Neural cell (in vitro differentiated cells): ENCODE results near the gene UQCC2. TPM values are rescaled to one million over a fixed set of nuclear protein-coding genes. Genes with fewer than 3 reads are reported as not detected.

Source experiments
- H2AFZ ChIP-seq: fragments of 200-600, 300-800 bp; sonication (generic), shearing (Covaris generic); 2 replicates; pipeline ENCODE4 v1.6.0; 2014; ENCODE audit warnings: low read depth, mild to moderate bottlenecking, antibody characterized with exemption, low read length, moderate library complexity
- H3F3A ChIP-seq: fragments of 200-600 bp; shearing (Covaris generic); 2 replicates; pipeline ENCODE4 v1.6.1; 2016; ENCODE audit warnings: mild to moderate bottlenecking, moderate library complexity, mixed read lengths, antibody characterized with exemption, low read length; ENCODE audit not compliant: insufficient read depth, poor library complexity, severe bottlenecking
- H3K27ac ChIP-seq: fragments of 200-600, 300-800 bp; sonication (generic), shearing (Covaris generic); 2 replicates; pipeline ENCODE4 v1.5.1; 2014; ENCODE audit warnings: mild to moderate bottlenecking, low read length, moderate library complexity
- H3K27me3 ChIP-seq: fragments of 300-800, 200-600 bp; sonication (generic), shearing (Covaris generic); 2 replicates; pipeline ENCODE4 v1.6.0; 2014; ENCODE audit warnings: mild to moderate bottlenecking, low read depth, low read length, moderate library complexity; ENCODE audit not compliant: insufficient read depth
- H3K36me3 ChIP-seq: fragments of 300-800, 200-600 bp; sonication (generic), shearing (Covaris generic); 2 replicates; pipeline ENCODE4 v1.5.1; 2014; ENCODE audit warnings: mild to moderate bottlenecking, antibody characterized with exemption, low read length, moderate library complexity; ENCODE audit not compliant: insufficient read depth
- H3K4me2 ChIP-seq: fragments of 300-800, 200-600 bp; sonication (generic), shearing (Covaris generic); 2 replicates; pipeline ENCODE4 v1.6.0; 2014; ENCODE audit warnings: mild to moderate bottlenecking, low read length
- H3K4me3 ChIP-seq: fragments of 300-800, 200-600 bp; sonication (generic), shearing (Covaris generic); 2 replicates; pipeline ENCODE4 v1.5.1; 2014; ENCODE audit warnings: mild to moderate bottlenecking, low read length, moderate library complexity
- H3K79me2 ChIP-seq: fragments of 200-600 bp; shearing (Covaris generic); replicated peaks from 2 replicates; pipeline ENCODE4 v1.6.0; 2014; ENCODE audit warnings: mild to moderate bottlenecking, low read length, moderate library complexity; ENCODE audit not compliant: insufficient read depth
- H3K9ac ChIP-seq: fragments of 300-800, 200-600 bp; sonication (generic), shearing (Covaris generic); 2 replicates; pipeline ENCODE4 v1.6.1; 2016; ENCODE audit warnings: mild to moderate bottlenecking, low read length, mixed read lengths
- H3K9me2 ChIP-seq: fragments of 200-600 bp; shearing (Covaris generic); 2 replicates; pipeline ENCODE4 v1.6.1; 2016; ENCODE audit warnings: mild to moderate bottlenecking, low read length, mixed read lengths; ENCODE audit not compliant: insufficient read depth
- H3K9me3 ChIP-seq: fragments of 200-600, 300-800 bp; sonication (generic), shearing (Covaris generic); 2 replicates; pipeline ENCODE4 v1.6.1; 2016; ENCODE audit warnings: mild to moderate bottlenecking, mixed run types, low read length, moderate library complexity, mixed read lengths
- H4K20me1 ChIP-seq: fragments of 200-600 bp; shearing (Covaris generic); 2 replicates; pipeline ENCODE4 v1.6.1; 2016; ENCODE audit warnings: mild to moderate bottlenecking, mixed run types; ENCODE audit not compliant: insufficient read depth
- EP300 ChIP-seq: fragments of 450-650 bp; conservative IDR thresholded peaks from 2 replicates; pipeline ENCODE4 v1.6.1; 2014; ENCODE audit warnings: antibody characterized with exemption, mild to moderate bottlenecking, moderate library complexity; ENCODE audit not compliant: poor library complexity, severe bottlenecking
- EZH2 ChIP-seq: fragments of 200-600, 300-800 bp; shearing (Covaris generic), sonication (generic); IDR thresholded peaks from 2 replicates; pipeline ENCODE4 v1.6.1; 2014; ENCODE audit warnings: antibody characterized with exemption, low read length, borderline replicate concordance, mild to moderate bottlenecking; ENCODE audit not compliant: insufficient read depth, poor library complexity, severe bottlenecking
- MXI1 ChIP-seq: fragments of 450-650 bp; conservative IDR thresholded peaks from 2 replicates; pipeline ENCODE4 v1.6.1; 2014; ENCODE audit warnings: antibody characterized with exemption, mild to moderate bottlenecking; ENCODE audit not compliant: poor library complexity, severe bottlenecking
- POLR2AphosphoS5 ChIP-seq: IDR thresholded peaks from 2 replicates; pipeline ENCODE4 v1.6.1; 2012
- RAD21 ChIP-seq: fragments of 450-650 bp; conservative IDR thresholded peaks from 2 replicates; pipeline ENCODE4 v1.6.1; 2014; ENCODE audit warnings: antibody characterized with exemption, mild to moderate bottlenecking, moderate library complexity
- SMC3 ChIP-seq: fragments of 450-650 bp; conservative IDR thresholded peaks from 2 replicates; pipeline ENCODE4 v1.6.1; 2014; ENCODE audit warnings: antibody characterized with exemption, mild to moderate bottlenecking, moderate library complexity; ENCODE audit not compliant: poor library complexity
- TAF1 ChIP-seq: IDR thresholded peaks from 2 replicates; pipeline ENCODE4 v1.6.1; 2012; ENCODE audit warnings: low read depth
- polyA plus RNA-seq: library from polyadenylated mRNA; depleted of rRNA; stranded (reverse); fragments of >200 nt; gene quantifications from 2 replicates; pipeline ENCODE4 v1.2.3, GENCODE V29; 2014
- TF ChIP-seq, protein P1 (sequence below): IDR thresholded peaks from 2 replicates; pipeline ENCODE4 v1.6.1; 2012; ENCODE audit warnings: borderline replicate concordance
- TF ChIP-seq, protein P2 (sequence below): fragments of 450-650 bp; IDR thresholded peaks from 2 replicates; pipeline ENCODE4 v1.5.1; 2014; ENCODE audit warnings: antibody characterized with exemption, mild to moderate bottlenecking, moderate library complexity; ENCODE audit not compliant: poor library complexity, severe bottlenecking

UQCC2 gene
- polyA plus RNA-seq, 1 donor from 2014 or later, result 123 TPM

DNA sequence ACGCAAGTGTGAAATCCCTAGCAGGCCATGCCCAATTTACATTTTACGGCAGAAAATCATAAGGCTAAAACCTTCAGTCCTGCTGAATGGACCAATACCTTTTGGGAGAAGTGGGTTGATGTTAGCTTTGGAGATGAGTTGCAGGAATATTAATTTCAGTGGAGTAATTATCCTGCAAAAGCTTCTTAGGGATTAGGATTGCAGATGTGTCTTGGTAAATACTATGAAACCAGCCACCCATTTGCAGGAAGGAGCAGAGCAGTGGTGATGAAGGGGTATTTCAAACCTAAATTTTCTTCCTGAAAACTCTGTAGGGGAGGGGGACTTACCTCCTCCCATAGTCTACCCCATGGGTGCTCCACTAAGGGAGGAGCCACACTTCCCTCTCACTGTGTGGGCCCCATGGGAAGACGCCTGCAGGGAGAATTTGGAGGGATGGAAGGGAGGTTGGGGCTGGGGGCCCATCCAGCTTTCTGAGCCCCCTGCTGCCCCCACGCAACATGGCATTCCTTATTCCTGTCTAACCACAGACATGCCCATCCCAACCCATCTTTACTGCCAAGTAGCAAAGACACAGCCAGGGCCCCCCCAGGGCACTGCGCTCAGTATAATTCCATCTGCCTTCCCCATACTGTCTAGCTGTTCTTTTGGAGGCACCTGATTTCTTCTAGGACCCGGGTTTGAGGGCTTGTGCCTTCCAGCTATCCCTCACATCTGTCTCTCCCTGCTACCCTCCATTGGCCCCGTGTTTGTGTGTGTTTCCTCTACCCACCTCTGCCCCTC is 14.6 kb upstream of the UQCC2 start:
- TF ChIP-seq RAD21, result no peak
- no peak for TF ChIP-seq EP300
- TF ChIP-seq, protein P1, sequence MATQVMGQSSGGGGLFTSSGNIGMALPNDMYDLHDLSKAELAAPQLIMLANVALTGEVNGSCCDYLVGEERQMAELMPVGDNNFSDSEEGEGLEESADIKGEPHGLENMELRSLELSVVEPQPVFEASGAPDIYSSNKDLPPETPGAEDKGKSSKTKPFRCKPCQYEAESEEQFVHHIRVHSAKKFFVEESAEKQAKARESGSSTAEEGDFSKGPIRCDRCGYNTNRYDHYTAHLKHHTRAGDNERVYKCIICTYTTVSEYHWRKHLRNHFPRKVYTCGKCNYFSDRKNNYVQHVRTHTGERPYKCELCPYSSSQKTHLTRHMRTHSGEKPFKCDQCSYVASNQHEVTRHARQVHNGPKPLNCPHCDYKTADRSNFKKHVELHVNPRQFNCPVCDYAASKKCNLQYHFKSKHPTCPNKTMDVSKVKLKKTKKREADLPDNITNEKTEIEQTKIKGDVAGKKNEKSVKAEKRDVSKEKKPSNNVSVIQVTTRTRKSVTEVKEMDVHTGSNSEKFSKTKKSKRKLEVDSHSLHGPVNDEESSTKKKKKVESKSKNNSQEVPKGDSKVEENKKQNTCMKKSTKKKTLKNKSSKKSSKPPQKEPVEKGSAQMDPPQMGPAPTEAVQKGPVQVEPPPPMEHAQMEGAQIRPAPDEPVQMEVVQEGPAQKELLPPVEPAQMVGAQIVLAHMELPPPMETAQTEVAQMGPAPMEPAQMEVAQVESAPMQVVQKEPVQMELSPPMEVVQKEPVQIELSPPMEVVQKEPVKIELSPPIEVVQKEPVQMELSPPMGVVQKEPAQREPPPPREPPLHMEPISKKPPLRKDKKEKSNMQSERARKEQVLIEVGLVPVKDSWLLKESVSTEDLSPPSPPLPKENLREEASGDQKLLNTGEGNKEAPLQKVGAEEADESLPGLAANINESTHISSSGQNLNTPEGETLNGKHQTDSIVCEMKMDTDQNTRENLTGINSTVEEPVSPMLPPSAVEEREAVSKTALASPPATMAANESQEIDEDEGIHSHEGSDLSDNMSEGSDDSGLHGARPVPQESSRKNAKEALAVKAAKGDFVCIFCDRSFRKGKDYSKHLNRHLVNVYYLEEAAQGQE, result no peak
- TF ChIP-seq MXI1, result no peak
- TF ChIP-seq SMC3, result no peak
- TF ChIP-seq, protein P2, sequence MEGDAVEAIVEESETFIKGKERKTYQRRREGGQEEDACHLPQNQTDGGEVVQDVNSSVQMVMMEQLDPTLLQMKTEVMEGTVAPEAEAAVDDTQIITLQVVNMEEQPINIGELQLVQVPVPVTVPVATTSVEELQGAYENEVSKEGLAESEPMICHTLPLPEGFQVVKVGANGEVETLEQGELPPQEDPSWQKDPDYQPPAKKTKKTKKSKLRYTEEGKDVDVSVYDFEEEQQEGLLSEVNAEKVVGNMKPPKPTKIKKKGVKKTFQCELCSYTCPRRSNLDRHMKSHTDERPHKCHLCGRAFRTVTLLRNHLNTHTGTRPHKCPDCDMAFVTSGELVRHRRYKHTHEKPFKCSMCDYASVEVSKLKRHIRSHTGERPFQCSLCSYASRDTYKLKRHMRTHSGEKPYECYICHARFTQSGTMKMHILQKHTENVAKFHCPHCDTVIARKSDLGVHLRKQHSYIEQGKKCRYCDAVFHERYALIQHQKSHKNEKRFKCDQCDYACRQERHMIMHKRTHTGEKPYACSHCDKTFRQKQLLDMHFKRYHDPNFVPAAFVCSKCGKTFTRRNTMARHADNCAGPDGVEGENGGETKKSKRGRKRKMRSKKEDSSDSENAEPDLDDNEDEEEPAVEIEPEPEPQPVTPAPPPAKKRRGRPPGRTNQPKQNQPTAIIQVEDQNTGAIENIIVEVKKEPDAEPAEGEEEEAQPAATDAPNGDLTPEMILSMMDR, result no peak
- no peak for TF ChIP-seq TAF1
- TF ChIP-seq POLR2AphosphoS5, result no peak
- TF ChIP-seq EZH2, result no peak
- H3K9me3 ChIP-seq, result no peaks in the 10 kb centered on the region
- H3K4me2 ChIP-seq, result no peak overlapping the region
- no peak overlapping the region for H3K4me3 ChIP-seq
- no peaks in the 10 kb centered on the region for H3K36me3 ChIP-seq
- no peak overlapping the region for H2AFZ ChIP-seq
- no peaks in the 10 kb centered on the region for H3K27me3 ChIP-seq
- H3K79me2 ChIP-seq, result no peaks in the 10 kb centered on the region
- H3K27ac ChIP-seq, result no peak overlapping the region
- H3F3A ChIP-seq, result no peaks in the 10 kb centered on the region
- H4K20me1 ChIP-seq, result no peaks in the 10 kb centered on the region
- no peak overlapping the region for H3K9ac ChIP-seq
- H3K9me2 ChIP-seq, result no peaks in the 10 kb centered on the region

DNA sequence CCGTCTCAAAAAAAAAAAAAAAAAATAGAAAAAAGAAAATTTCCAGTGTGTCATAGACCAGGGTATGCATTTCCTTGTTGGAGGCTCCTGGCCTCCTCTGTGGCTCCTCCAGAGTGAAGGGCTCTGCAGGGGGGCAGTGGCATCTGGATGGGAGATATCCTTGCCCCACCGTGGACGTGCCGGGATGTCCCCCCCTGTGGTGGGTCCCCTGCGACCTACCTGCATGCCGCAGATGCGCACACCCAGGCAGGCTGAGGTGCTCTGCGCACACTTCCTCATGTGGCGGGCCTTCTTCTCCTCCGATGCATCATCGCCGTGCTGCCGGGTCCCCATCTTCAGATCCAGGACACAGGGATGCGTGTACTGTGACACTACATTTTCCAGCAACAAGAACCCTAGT is 13.7 kb upstream of the UQCC2 start:
- H2AFZ ChIP-seq, result no peak overlapping the region
- H3K36me3 ChIP-seq, result no peaks in the 10 kb centered on the region
- H3K4me3 ChIP-seq, result no peak overlapping the region
- H4K20me1 ChIP-seq, result no peaks in the 10 kb centered on the region
- no peaks in the 10 kb centered on the region for H3K9me3 ChIP-seq
- H3K79me2 ChIP-seq, result no peaks in the 10 kb centered on the region
- H3K27me3 ChIP-seq, result no peaks in the 10 kb centered on the region
- no peaks in the 10 kb centered on the region for H3K9me2 ChIP-seq
- H3F3A ChIP-seq, result no peaks in the 10 kb centered on the region
- no peak overlapping the region for H3K9ac ChIP-seq
- H3K27ac ChIP-seq, result no peak overlapping the region
- TF ChIP-seq MXI1, result no peak
- TF ChIP-seq, protein P2, result no peak
- TF ChIP-seq SMC3, result no peak
- no peak for TF ChIP-seq EZH2
- TF ChIP-seq EP300, result no peak
- no peak overlapping the region for H3K4me2 ChIP-seq
